Body of pancreas (tissue), 4 donors: ENCODE data around the gene CR2. TPM values are rescaled to one million over a fixed set of nuclear protein-coding genes. Genes with fewer than 3 reads are reported as not detected.
"Not testable (repeated sequence)": the region's sequence is repeated elsewhere in the genome, so short reads cannot be mapped to it uniquely, and the experiment has no call there.

ENCODE experiments used
- ATAC-seq: fragments of 150-250 bp; one replicate; pipeline ENCODE4 v1.9.1; 2016
- DNase-seq, 4 donors: peaks; one replicate each; pipeline ENCODE4 v3.0.0-alpha.2; 2019
- H3K27ac ChIP-seq, 4 donors: fragments of 200-600 bp; sonication (generic); 1 replicate in 3 of 4; 2 replicates in 1 of 4; pipeline versions ENCODE4 v1.5.1 to v1.6.1; 2016 to 2019; ENCODE audit warnings: mild to moderate bottlenecking in 1 of 4, mixed read lengths in 1 of 4, moderate library complexity in 1 of 4
- H3K27me3 ChIP-seq, 2 donors: fragments of 200-600 bp; sonication (generic); one replicate each; pipeline ENCODE4 v1.6.0; 2016; ENCODE audit warnings: mild to moderate bottlenecking in 1 of 2
- H3K36me3 ChIP-seq, 2 donors: fragments of 200-600 bp; sonication (generic); replicated peaks in 1 of 2; 2 replicates each; pipeline ENCODE4 v1.5.1; 2016; ENCODE audit warnings: low read depth in 2 of 2; ENCODE audit not compliant: insufficient read depth in 1 of 2
- H3K4me1 ChIP-seq: fragments of 200-600 bp; sonication (generic); one replicate; pipeline ENCODE4 v1.6.0; 2016
- H3K4me3 ChIP-seq, 2 donors: fragments of 200-600 bp; sonication (generic); 1 replicate in 1 of 2; 2 replicates in 1 of 2; pipeline ENCODE4 v1.5.1; 2016 to 2019
- H3K9me3 ChIP-seq, 3 donors: fragments of 200-600 bp; sonication (generic); 1 replicate in 2 of 3; 2 replicates in 1 of 3; pipeline ENCODE4 v1.5.1; 2016
- POLR2A ChIP-seq, 3 donors: fragments of 450-650 bp; IDR thresholded peaks; one replicate each; pipeline ENCODE4 v1.6.1; 2016; ENCODE audit warnings: antibody characterized with exemption in 3 of 3, mild to moderate bottlenecking in 2 of 3
- WGBS, 2 donors: methylation state at CpG; one replicate each; pipeline ENCODE4 v1.1.5; 2017; 5-methylcytosine and 5-hydroxymethylcytosine counted together
- intact Hi-C: fragments of 100-400 bp; cut with DNase I; formaldehyde crosslinking; loops from one replicate; pipeline ENCODE4 v1.15.1; 2023
- total RNA-seq, 2 donors: library from RNA; depleted of rRNA; stranded (reverse); fragments of >200 nt; gene quantifications; one replicate each; pipeline ENCODE4 v1.1.0, GENCODE V29; 2016
- TF ChIP-seq, protein P1 (sequence below), 7 experiments: fragments of 450-650 bp in 4 of 7; fragments of 200-600 bp in 3 of 7; sonication (generic) in 3 of 7; IDR thresholded peaks; one replicate each; pipeline ENCODE4 v1.5.1; 2016 to 2019; ENCODE audit warnings: antibody characterized with exemption in 7 of 7

CR2 gene
- total RNA-seq, 2 donors from 2014 or later = not detected

DNA sequence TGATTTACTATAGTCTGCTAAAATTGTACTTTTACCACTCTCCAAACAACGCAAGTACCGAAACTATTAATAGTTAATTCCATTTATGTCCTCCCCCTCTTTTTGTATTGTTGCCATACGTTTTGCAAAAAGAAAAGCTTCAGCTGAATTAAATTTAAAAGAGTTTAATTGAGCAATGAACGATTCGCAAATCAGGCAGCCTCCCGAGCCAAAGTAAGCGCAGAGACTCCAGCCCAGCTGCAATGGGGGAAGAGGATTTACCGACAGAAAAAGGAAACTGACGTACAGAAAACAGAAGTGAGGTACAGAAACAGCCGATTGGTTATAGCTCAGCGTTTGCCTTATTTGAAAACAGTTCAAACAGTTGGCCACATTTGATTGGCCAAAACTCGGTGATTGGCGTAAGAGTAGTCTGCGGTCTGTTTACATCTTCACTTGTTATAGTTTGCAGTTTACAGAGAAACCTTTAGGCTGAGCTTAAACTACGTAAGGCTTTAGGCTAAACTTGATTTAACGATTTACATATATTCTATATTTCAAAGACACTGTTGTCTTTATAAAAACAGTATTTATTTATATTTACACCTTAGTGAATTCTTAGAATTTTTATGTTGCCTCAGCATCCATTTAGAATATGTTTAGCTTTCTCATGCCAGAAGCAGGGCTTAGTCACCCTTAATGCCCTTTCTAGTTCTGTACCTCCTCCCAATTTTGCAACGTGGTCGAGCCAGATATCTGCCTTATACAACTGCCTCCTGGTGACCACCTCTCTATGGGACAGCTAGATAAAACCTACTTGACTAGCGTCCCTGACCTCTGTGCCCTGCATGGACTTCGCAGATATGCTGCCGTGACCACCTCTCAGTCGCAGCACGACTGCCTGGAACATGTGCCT lies 65.6 kb downstream of the CR2 start:
- intact Hi-C loops = no loop called here
- Histone ChIP-seq H3K27ac (no peak overlapping the region), H3K4me3 (no peak overlapping the region), H3K4me1 (no peaks in the 10 kb centered on the region), H3K9me3 (no peaks in the 10 kb centered on the region), H3K36me3 (no peaks in the 10 kb centered on the region), H3K27me3 (no peaks in the 10 kb centered on the region)
- no peak for ATAC-seq
- TF ChIP-seq, protein P1, sequence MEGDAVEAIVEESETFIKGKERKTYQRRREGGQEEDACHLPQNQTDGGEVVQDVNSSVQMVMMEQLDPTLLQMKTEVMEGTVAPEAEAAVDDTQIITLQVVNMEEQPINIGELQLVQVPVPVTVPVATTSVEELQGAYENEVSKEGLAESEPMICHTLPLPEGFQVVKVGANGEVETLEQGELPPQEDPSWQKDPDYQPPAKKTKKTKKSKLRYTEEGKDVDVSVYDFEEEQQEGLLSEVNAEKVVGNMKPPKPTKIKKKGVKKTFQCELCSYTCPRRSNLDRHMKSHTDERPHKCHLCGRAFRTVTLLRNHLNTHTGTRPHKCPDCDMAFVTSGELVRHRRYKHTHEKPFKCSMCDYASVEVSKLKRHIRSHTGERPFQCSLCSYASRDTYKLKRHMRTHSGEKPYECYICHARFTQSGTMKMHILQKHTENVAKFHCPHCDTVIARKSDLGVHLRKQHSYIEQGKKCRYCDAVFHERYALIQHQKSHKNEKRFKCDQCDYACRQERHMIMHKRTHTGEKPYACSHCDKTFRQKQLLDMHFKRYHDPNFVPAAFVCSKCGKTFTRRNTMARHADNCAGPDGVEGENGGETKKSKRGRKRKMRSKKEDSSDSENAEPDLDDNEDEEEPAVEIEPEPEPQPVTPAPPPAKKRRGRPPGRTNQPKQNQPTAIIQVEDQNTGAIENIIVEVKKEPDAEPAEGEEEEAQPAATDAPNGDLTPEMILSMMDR (IDR thresholded peaks at IDR 0.05) = no peak
- no peak for TF ChIP-seq POLR2A (IDR thresholded peaks at IDR 0.05)
- WGBS, 2 donors = 67 to 80% methylated on average over 23 of the region's 23 CpGs
- DNase-seq = no peak

DNA sequence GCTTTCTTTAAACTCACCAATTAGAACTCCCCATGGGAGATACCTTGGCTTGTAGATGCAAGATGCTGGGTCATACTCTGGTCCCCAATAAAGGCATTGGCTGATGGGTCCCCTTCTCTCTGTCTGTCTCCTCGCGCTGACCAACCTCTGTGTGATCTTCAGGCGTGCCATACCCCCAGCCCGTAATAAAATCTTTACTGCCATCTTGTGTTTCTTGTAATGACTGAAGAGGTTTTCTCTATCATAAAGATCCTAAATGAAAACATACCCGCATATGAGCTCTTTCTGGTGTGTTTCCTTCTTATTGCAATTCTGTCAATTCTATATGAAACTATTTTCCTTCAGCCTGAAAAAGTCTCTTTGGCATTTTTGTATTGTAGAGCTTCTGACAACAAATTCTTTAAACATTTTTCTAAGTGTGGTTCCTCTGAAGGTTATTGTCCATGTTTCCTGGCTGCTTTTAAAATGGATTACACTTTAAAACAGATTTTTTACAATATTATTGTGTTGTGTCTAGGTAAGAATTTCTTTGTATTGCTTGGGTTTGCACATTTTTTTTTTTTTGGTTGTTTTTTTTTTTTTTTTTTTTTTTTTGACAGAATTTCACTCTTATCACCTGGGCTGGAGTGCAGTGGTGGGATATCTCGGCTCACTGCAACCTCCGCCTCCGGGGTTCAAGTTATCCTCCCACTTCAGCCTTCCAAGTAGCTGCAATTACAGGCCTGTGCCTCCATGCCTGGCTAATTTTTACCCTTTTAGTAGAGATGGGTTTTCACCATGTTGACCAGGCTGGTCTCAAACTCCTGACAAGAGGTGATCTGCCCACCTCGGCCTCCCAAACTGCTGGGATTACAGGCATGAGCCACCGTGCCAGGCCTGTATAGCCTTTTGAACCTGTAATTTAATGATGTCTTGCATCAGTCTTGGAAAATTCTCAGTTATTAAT lies 66.5 kb downstream of the CR2 start:
- ATAC-seq, H3K9me3 ChIP-seq, H3K4me1 ChIP-seq, H3K27ac ChIP-seq, DNase-seq, H3K36me3 ChIP-seq, H3K27me3 ChIP-seq, H3K4me3 ChIP-seq, intact Hi-C loops: not testable (repeated sequence)
- 79 to 80% methylated on average over 10 of the region's 10 CpGs for WGBS, 2 donors

DNA sequence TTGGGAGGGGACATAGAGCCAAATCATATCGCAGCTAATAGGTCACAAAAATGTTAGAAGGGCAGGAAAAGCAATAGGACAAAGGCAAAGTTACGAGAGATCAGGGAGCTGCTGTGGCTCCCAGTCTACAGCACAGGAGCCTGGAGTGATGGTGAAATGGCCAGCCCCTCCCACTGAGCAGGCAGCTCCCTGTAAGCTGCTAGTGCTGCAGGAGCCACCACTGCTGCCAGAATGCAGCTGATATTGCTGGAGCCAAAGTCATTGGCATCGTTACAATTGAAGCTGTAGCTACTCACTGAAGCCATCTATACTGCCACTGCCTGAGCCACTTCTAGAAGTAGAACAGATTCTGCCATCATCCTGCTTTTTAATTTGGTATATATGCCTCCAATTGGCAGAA lies 71.1 kb downstream of the CR2 start:
- intact Hi-C loops, DNase-seq: not testable (repeated sequence)

DNA sequence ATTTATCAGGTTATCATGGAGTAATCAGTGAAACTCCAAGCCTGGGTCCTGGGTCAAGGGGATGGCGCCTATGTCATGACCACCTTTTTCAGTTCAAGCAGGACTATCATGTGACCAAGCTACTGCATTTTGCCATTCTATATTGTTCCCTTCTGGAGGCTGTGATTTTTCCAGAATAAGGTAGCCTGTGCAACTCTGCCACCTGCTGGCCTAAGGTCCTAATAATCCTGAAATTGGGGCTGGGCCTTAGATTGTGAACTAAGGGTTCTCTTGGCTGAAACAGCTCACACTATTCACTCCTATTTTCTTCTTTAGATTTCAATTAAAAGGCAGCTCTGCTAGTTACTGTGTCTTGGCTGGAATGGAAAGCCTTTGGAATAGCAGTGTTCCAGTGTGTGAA lies 74.3 kb downstream of the CR2 start:
- H3K4me3 ChIP-seq, H3K27ac ChIP-seq, ATAC-seq, intact Hi-C loops, H3K9me3 ChIP-seq, H3K4me1 ChIP-seq, H3K36me3 ChIP-seq, H3K27me3 ChIP-seq, DNase-seq: not testable (repeated sequence)
- WGBS, 2 donors = no CpG with 5 or more reads among the region's 1 CpG

More for the DNA sequence above, 71.1 kb downstream of the CR2 start:
- WGBS, 2 donors = 53 to 56% methylated on average over 2 to 3 of the region's 3 CpGs
- H3K36me3 ChIP-seq, H3K27me3 ChIP-seq, H3K9me3 ChIP-seq, ATAC-seq, H3K4me3 ChIP-seq, H3K4me1 ChIP-seq, H3K27ac ChIP-seq: not testable (repeated sequence)

DNA sequence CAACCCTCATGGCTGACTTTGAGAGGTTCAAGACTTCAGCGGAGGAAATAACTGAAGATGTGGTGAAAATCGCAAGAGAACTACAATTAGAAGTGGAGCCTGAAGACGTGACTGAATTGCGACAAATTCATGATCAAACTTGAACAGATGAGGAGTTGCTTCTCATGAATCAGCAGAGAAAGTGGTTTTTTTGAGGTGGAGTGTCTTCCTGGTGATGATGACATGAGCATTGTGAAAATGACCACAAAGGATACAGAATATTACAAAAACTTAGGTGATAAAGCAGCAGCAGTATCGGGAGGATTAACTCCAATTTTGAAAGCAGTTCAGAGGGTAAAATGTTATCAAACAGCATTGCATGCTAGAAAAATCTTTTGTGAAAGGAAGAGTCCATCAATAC lies 82.1 kb downstream of the CR2 start:
- H3K27ac ChIP-seq, intact Hi-C loops, H3K27me3 ChIP-seq, H3K4me3 ChIP-seq, ATAC-seq, H3K36me3 ChIP-seq, DNase-seq, H3K9me3 ChIP-seq, H3K4me1 ChIP-seq: not testable (repeated sequence)
- no CpG with 5 or more reads among the region's 5 CpGs for WGBS, 2 donors

Other genes with a start within 250 kb of the CR2 start
- gene CD55, start 132.7 kb upstream of the CR2 start, total RNA-seq = 10 to 100 TPM; 27.0 to 29.8 TPM
- 1 to 10 TPM in 1 of 2 donors, under 1 TPM in 1; 0.33 to 1.3 TPM for gene CR1, start 41.8 kb downstream of the CR2 start, total RNA-seq
- not detected for gene CR1L, start 190.8 kb downstream of the CR2 start, total RNA-seq